PC-9 (cell line): ENCODE measurements around the gene ANO4. TPM values are rescaled to one million over a fixed set of nuclear protein-coding genes. Genes with fewer than 3 reads are reported as not detected.

ENCODE experiments used
- BruUV-seq: library from RNA; stranded (reverse); fragments of 400-500 nt; replicated peaks from 2 replicates; lab custom pipeline; 2021; lab: Mats Ljungman, UMichigan
- CTCF ChIA-PET: fragments of 300-600 bp; sonication (Branson Sonifier 250); formaldehyde crosslinking; loops from one replicate; lab custom pipeline; 2022; ENCODE audit warnings: antibody characterized with exemption; lab: Charles Lee
- POLR2A ChIA-PET: fragments of 300-600 bp; sonication (Branson Sonifier 250); formaldehyde crosslinking; loops from one replicate; lab custom pipeline; 2022; ENCODE audit warnings: antibody characterized with exemption; ENCODE audit not compliant: unreplicated experiment; lab: Charles Lee
- DNase-seq, 2 experiments: peaks; one replicate each; pipeline versions ENCODE4 v3.0.0 to v3.0.0-alpha.2; 2015 to 2022; ENCODE audit warnings: mixed read lengths in 1 of 2
- H2AFZ ChIP-seq: fragments of 200-600 bp; sonication (generic); 2 replicates; pipeline ENCODE4 v1.8.1; 2017; ENCODE audit warnings: antibody characterized with exemption
- H3F3A ChIP-seq: fragments of 200-600 bp; sonication (generic); 2 replicates; pipeline ENCODE4 v1.8.1; 2017; ENCODE audit warnings: antibody characterized with exemption, mild to moderate bottlenecking, low read depth; ENCODE audit not compliant: insufficient read depth
- H3K27ac ChIP-seq: fragments of 200-600 bp; sonication (generic); 2 replicates; pipeline ENCODE4 v1.6.1; 2016; ENCODE audit warnings: mixed run types
- H3K27me3 ChIP-seq: fragments of 200-600 bp; sonication (generic); 2 replicates; pipeline ENCODE4 v1.6.1; 2016; ENCODE audit warnings: low read depth, mixed run types; ENCODE audit not compliant: insufficient read depth
- H3K36me3 ChIP-seq: fragments of 200-600 bp; sonication (generic); 2 replicates; pipeline ENCODE4 v1.6.1; 2016; ENCODE audit warnings: low read depth, mixed run types
- H3K4me1 ChIP-seq: fragments of 200-600 bp; sonication (generic); replicated peaks from 2 replicates; pipeline ENCODE4 v1.6.1; 2016; ENCODE audit warnings: mixed run types; ENCODE audit not compliant: insufficient read depth
- H3K4me2 ChIP-seq: fragments of 200-600 bp; sonication (generic); 2 replicates; pipeline ENCODE4 v1.6.1; 2017; ENCODE audit warnings: mixed run types
- H3K4me3 ChIP-seq: fragments of 200-600 bp; sonication (generic); 2 replicates; pipeline ENCODE4 v1.6.1; 2016; ENCODE audit warnings: mixed run types
- H3K79me2 ChIP-seq: fragments of 200-600 bp; sonication (generic); 2 replicates; pipeline ENCODE4 v1.6.1; 2017; ENCODE audit warnings: low read depth, mixed run types
- H3K9me2 ChIP-seq: fragments of 200-600 bp; sonication (generic); 2 replicates; pipeline ENCODE4 v1.8.1; 2017; ENCODE audit warnings: mild to moderate bottlenecking; ENCODE audit not compliant: insufficient read depth
- H3K9me3 ChIP-seq: fragments of 200-600 bp; sonication (generic); 2 replicates; pipeline ENCODE4 v1.8.1; 2016; ENCODE audit warnings: low read depth; ENCODE audit not compliant: insufficient read depth
- H4K20me1 ChIP-seq: fragments of 200-600 bp; sonication (generic); 2 replicates; pipeline ENCODE4 v1.8.1; 2017; ENCODE audit not compliant: insufficient read depth
- CTCF ChIP-seq: fragments of 200-600 bp; sonication (generic); conservative IDR thresholded peaks from 2 replicates; pipeline ENCODE4 v1.6.1; 2017; ENCODE audit warnings: mixed run types, antibody characterized with exemption, mild to moderate bottlenecking, moderate library complexity
- EZH2 ChIP-seq: fragments of 200-600 bp; sonication (generic); IDR thresholded peaks from 2 replicates; pipeline ENCODE4 v1.8.0; 2017; ENCODE audit warnings: antibody characterized with exemption, low read depth
- intact Hi-C: fragments of 100-400 bp; cut with micrococcal nuclease; formaldehyde crosslinking; loops from one replicate; pipeline ENCODE4 v1.10.0; 2022; ENCODE audit not compliant: unreplicated experiment
- total RNA-seq: library from RNA; stranded (reverse); gene quantifications from 2 replicates; pipeline ENCODE4 v1.2.3, GENCODE V29; 2021

The ANO4 gene
- total RNA-seq, 1 experiment from 2014 or later, result not detected

- Histone ChIP-seq H3K4me2 (peak overlapping the region; percentile 29; the same call in 1 of the 2 replicates), H3K4me1 (peaks cover 40% of the 10 kb centered on the region), H3K4me3 (no peak overlapping the region), H3K27ac (peak overlapping the region; percentile 76), H3K9me3 (no peaks in the 10 kb centered on the region; the same call in 1 of the 2 replicates), H3K36me3 (no peaks in the 10 kb centered on the region), H3K79me2 (no peaks in the 10 kb centered on the region), H4K20me1 (no peaks in the 10 kb centered on the region), H3K27me3 (no peaks in the 10 kb centered on the region), H3K9me2 (no peaks in the 10 kb centered on the region), H2AFZ (no peak overlapping the region), H3F3A (peaks cover 15% of the 10 kb centered on the region)
- ChIA-PET POLR2A (no interaction called here), CTCF (no interaction called here)
- no peak for DNase-seq
- BruUV-seq, result no TSS peak
- intact Hi-C loops, result no loop called here
- TF ChIP-seq CTCF, result no peak
- TF ChIP-seq EZH2, result no peak
Observed at GRCh38 chr12:101019201-101019600, 224.6 kb downstream of the ANO4 start.

GRCh38 chr12:101019667-101020066 is 225.1 kb downstream of the ANO4 start:
- ChIA-PET POLR2A (no interaction called here), CTCF (no interaction called here)
- Histone ChIP-seq H3K9me2 (no peaks in the 10 kb centered on the region), H3K4me1 (peaks cover 40% of the 10 kb centered on the region), H3K27me3 (no peaks in the 10 kb centered on the region), H3K36me3 (no peaks in the 10 kb centered on the region), H4K20me1 (no peaks in the 10 kb centered on the region), H3K27ac (no peak overlapping the region), H3K4me3 (no peak overlapping the region), H3K4me2 (no peak overlapping the region), H3K79me2 (no peaks in the 10 kb centered on the region), H2AFZ (no peak overlapping the region), H3K9me3 (no peaks in the 10 kb centered on the region; the same call in 1 of the 2 replicates), H3F3A (peaks cover 15% of the 10 kb centered on the region)
- DNase-seq, result no peak
- no TSS peak for BruUV-seq
- intact Hi-C loops, result no loop called here
- no peak for TF ChIP-seq CTCF
- TF ChIP-seq EZH2, result no peak

- no peak for DNase-seq
- TF ChIP-seq EZH2 (no peak), CTCF (no peak)
- Histone ChIP-seq H4K20me1 (no peaks in the 10 kb centered on the region), H3K9me3 (no peaks in the 10 kb centered on the region; the same call in 1 of the 2 replicates), H3F3A (peaks cover 15% of the 10 kb centered on the region), H3K36me3 (no peaks in the 10 kb centered on the region), H3K9me2 (no peaks in the 10 kb centered on the region), H3K4me1 (peaks cover 40% of the 10 kb centered on the region), H3K4me3 (no peak overlapping the region), H2AFZ (no peak overlapping the region), H3K79me2 (no peaks in the 10 kb centered on the region), H3K27ac (peak overlapping the region; percentile 83), H3K27me3 (no peaks in the 10 kb centered on the region), H3K4me2 (peak overlapping the region; percentile 40; the same call in 1 of the 2 replicates)
- ChIA-PET CTCF (no interaction called here), POLR2A (no interaction called here)
- intact Hi-C loops, result no loop called here
- BruUV-seq, result no TSS peak
Observed at GRCh38 chr12:101021442-101021841, 226.9 kb downstream of the ANO4 start.
